K562 (cell line): ENCODE measurements around the gene MCEMP1. TPM values are rescaled to one million over a fixed set of nuclear protein-coding genes. Genes with fewer than 3 reads are reported as not detected.
A peak's percentile ranks its signal among the peaks of the same experiment; 100 is the strongest.

Source experiments
- CBFA2T3 ChIP-seq: fragments of 450-650 bp; IDR thresholded peaks from 2 replicates; pipeline ENCODE4 v1.6.1; 2017
- HINFP ChIP-seq: fragments of 450-650 bp; conservative IDR thresholded peaks from 2 replicates; pipeline ENCODE4 v1.6.1; 2016; ENCODE audit warnings: missing genetic modification characterization, low read depth, mild to moderate bottlenecking, control low read depth, missing compliant biosample characterization
- HNRNPUL1 ChIP-seq: fragments of 200-400 bp; formaldehyde crosslinking; IDR thresholded peaks from 2 replicates; pipeline ENCODE4 v1.6.1; 2017; ENCODE audit warnings: low read length
- IRF2 ChIP-seq: sonication (generic); formaldehyde crosslinking; IDR thresholded peaks from 2 replicates; pipeline ENCODE4 v1.8.1; 2022; ENCODE audit warnings: mild to moderate bottlenecking, missing genetic modification reagents
- MEIS2 ChIP-seq: fragments of 450-650 bp; IDR thresholded peaks from 2 replicates; pipeline ENCODE4 v1.6.1; 2014; ENCODE audit warnings: mild to moderate bottlenecking; ENCODE audit not compliant: partially characterized antibody
- MITF ChIP-seq: IDR thresholded peaks from 2 replicates; pipeline ENCODE4 v1.6.1; 2014; ENCODE audit warnings: antibody characterized with exemption
- NCOA4 ChIP-seq: fragments of 450-650 bp; IDR thresholded peaks from 2 replicates; pipeline ENCODE4 v1.6.1; 2018; ENCODE audit warnings: mild to moderate bottlenecking; ENCODE audit not compliant: partially characterized antibody
- PHTF2 ChIP-seq: fragments of 250-450 bp; sonication (Bioruptor Pico); IDR thresholded peaks from 2 replicates; pipeline ENCODE4 v1.5.0; 2021; ENCODE audit warnings: mild to moderate bottlenecking
- PTBP1 ChIP-seq: fragments of 200-400 bp; formaldehyde crosslinking; IDR thresholded peaks from 2 replicates; pipeline ENCODE4 v1.6.1; 2017; ENCODE audit warnings: low read depth, low read length
- RBM14 ChIP-seq: fragments of 200-400 bp; formaldehyde crosslinking; IDR thresholded peaks from 2 replicates; pipeline ENCODE4 v1.6.1; 2018; ENCODE audit warnings: low read depth, mild to moderate bottlenecking, low read length, moderate library complexity, borderline replicate concordance; ENCODE audit not compliant: insufficient read depth
- RFX1 ChIP-seq: fragments of 450-650 bp; IDR thresholded peaks from 2 replicates; pipeline ENCODE4 v1.6.1; 2016; ENCODE audit warnings: mild to moderate bottlenecking, moderate library complexity
- SMARCA4 ChIP-seq: fragments of 450-650 bp; IDR thresholded peaks from 2 replicates; pipeline ENCODE4 v1.6.1; 2016
- SNAPC5 ChIP-seq: fragments of 250-450 bp; sonication (Bioruptor Pico); IDR thresholded peaks from 2 replicates; pipeline ENCODE4 v1.8.0; 2021; ENCODE audit warnings: moderate library complexity, mild to moderate bottlenecking, inconsistent platforms
- TAF7 ChIP-seq: fragments of 450-650 bp; IDR thresholded peaks from 2 replicates; pipeline ENCODE4 v1.6.1; 2016; ENCODE audit warnings: missing genetic modification characterization, missing compliant biosample characterization
- TAL1 ChIP-seq: fragments of 450-650 bp; IDR thresholded peaks from 2 replicates; pipeline ENCODE4 v1.6.1; 2016; ENCODE audit warnings: mild to moderate bottlenecking
- THAP12 ChIP-seq: fragments of 250-450 bp; sonication (Bioruptor Pico); IDR thresholded peaks from 2 replicates; pipeline ENCODE4 v1.9.0; 2021; ENCODE audit warnings: mild to moderate bottlenecking, inconsistent platforms
- ZNF134 ChIP-seq: fragments of 250-450 bp; sonication (Bioruptor Pico); conservative IDR thresholded peaks from 2 replicates; pipeline ENCODE4 v1.4.0; 2020
- ZNF324 ChIP-seq: fragments of 250-450 bp; sonication (Bioruptor Pico); IDR thresholded peaks from 2 replicates; pipeline ENCODE4 v1.4.0; 2020; ENCODE audit warnings: mild to moderate bottlenecking
- ZNF518B ChIP-seq: fragments of 250-450 bp; sonication (Bioruptor Pico); IDR thresholded peaks from 2 replicates; pipeline ENCODE4 v1.5.0; 2021; ENCODE audit warnings: mild to moderate bottlenecking, moderate library complexity
- ZNF699 ChIP-seq: fragments of 250-450 bp; sonication (Bioruptor Pico); IDR thresholded peaks from 2 replicates; pipeline ENCODE4 v1.8.0; 2021; ENCODE audit warnings: mild to moderate bottlenecking, moderate library complexity; ENCODE audit not compliant: insufficient replicate concordance
- polyA plus RNA-seq, 8 experiments: library from polyadenylated mRNA; depleted of rRNA in 4 of 8; stranded (reverse) in 5 of 8; unstranded in 3 of 8; fragments of >200 nt; fragmentation: Nextera tagmentation in 2 of 8; fragmentation: Illumina TruSeq in 1 of 8; extraction: Ambion mirVana in 2 of 8; extraction: Trizol in 1 of 8; gene quantifications; 2 replicates each; pipeline versions ENCODE4 v1.2.1 to v1.2.3, GENCODE V29; 2011 to 2014; ENCODE audit warnings: inconsistent platforms in 1 of 8, missing spikeins in 1 of 8
- total RNA-seq, 7 experiments: library from RNA; depleted of rRNA in 6 of 7; stranded (reverse); fragments of >200 nt in 6 of 7; fragmentation: Illumina TruSeq in 2 of 7; extraction: Trizol in 2 of 7; gene quantifications; 2 replicates each; pipeline versions ENCODE4 v1.2.1 to v1.2.3, GENCODE V29; 2011 to 2021; ENCODE audit warnings: low replicate concordance in 1 of 7

The MCEMP1 gene
- total and polyA plus RNA-seq, 9 of the 15 experiments (the other 6 are each of a cell fraction or from before 2014, with no cell fraction given), result 0.11 to 1.8 (median 0.51) TPM

GRCh38 chr19:7629347-7630054, 47.4 kb upstream of the MCEMP1 start, which contains the start of the genes PET100 and XAB2 (continued):
- TF ChIP-seq THAP12, result no peak
- TF ChIP-seq ZNF134 (CRISPR knock-in tag), result no peak
- TF ChIP-seq PHTF2, result no peak
- no peak for TF ChIP-seq RFX1
- no peak for TF ChIP-seq PTBP1
- TF ChIP-seq IRF2 (CRISPR knock-in tag), result no peak
- no peak for TF ChIP-seq TAL1
- TF ChIP-seq HNRNPUL1, result no peak
- no peak for TF ChIP-seq HINFP (tag)
- TF ChIP-seq SNAPC5 (CRISPR knock-in tag), result no peak
- no peak for TF ChIP-seq NCOA4
- no peak for TF ChIP-seq RBM14
- no peak for TF ChIP-seq ZNF518B
- peak; percentile 57 for TF ChIP-seq TAF7 (tag)
- TF ChIP-seq SMARCA4, result no peak
- TF ChIP-seq MITF, result no peak
- TF ChIP-seq MEIS2, result peak; percentile 63
- no peak for TF ChIP-seq CBFA2T3
- TF ChIP-seq ZNF324 (CRISPR knock-in tag), result no peak
- no peak for TF ChIP-seq ZNF699 (CRISPR knock-in tag)
